Neuronal stem cell (in vitro differentiated cells): Measurements from ENCODE around the gene WWTR1.

Experiments
- DNase-seq: peaks from one replicate; pipeline ENCODE4 v3.0.0-alpha.2; 2013; ENCODE audit warnings: low spot score
- H2AFZ ChIP-seq: one replicate; pipeline ENCODE4 v1.6.1; 2013; ENCODE audit warnings: mild to moderate bottlenecking, low read length, inconsistent platforms
- H2AK5ac ChIP-seq: 2 replicates; pipeline ENCODE4 v1.6.1; 2013; ENCODE audit warnings: low read depth, mild to moderate bottlenecking, inconsistent platforms, low read length, moderate library complexity, mixed read lengths
- H2BK120ac ChIP-seq: 2 replicates; pipeline ENCODE4 v1.6.1; 2013; ENCODE audit warnings: low read depth, mild to moderate bottlenecking, inconsistent platforms, low read length, moderate library complexity, mixed read lengths
- H2BK12ac ChIP-seq: one replicate; pipeline ENCODE4 v1.6.1; 2013; ENCODE audit warnings: low read length, inconsistent platforms
- H2BK15ac ChIP-seq: 2 replicates; pipeline ENCODE4 v1.6.1; 2013; ENCODE audit warnings: mild to moderate bottlenecking, low read length, inconsistent platforms, mixed read lengths
- H2BK5ac ChIP-seq: one replicate; pipeline ENCODE4 v1.6.1; 2013; ENCODE audit warnings: inconsistent platforms, mild to moderate bottlenecking, low read length, moderate library complexity
- H3K14ac ChIP-seq: one replicate; pipeline ENCODE4 v1.6.1; 2013; ENCODE audit warnings: low read length, inconsistent platforms
- H3K18ac ChIP-seq: 2 replicates; pipeline ENCODE4 v1.6.1; 2013; ENCODE audit warnings: low read length, inconsistent platforms
- H3K23ac ChIP-seq: 2 replicates; pipeline ENCODE4 v1.6.1; 2013; ENCODE audit warnings: low read depth, mild to moderate bottlenecking, mixed read lengths, low read length, inconsistent platforms; ENCODE audit not compliant: poor library complexity
- H3K27ac ChIP-seq: replicated peaks from 3 replicates; pipeline ENCODE4 v1.5.1; 2013; ENCODE audit warnings: low read length, inconsistent platforms
- H3K27me3 ChIP-seq, 3 experiments: 2 replicates each; pipeline ENCODE4 v1.6.1; 2013; ENCODE audit warnings: low read length in 3 of 3, mild to moderate bottlenecking in 2 of 3, inconsistent platforms in 1 of 3, low read depth in 1 of 3, mixed read lengths in 1 of 3, moderate library complexity in 1 of 3; ENCODE audit not compliant: control insufficient read depth in 3 of 3, insufficient read depth in 3 of 3
- H3K36me3 ChIP-seq, 2 donors: replicated peaks in 1 of 2; 2 replicates each; pipeline ENCODE4 v1.6.1; 2013; ENCODE audit warnings: low read length in 2 of 2; ENCODE audit not compliant: control insufficient read depth in 2 of 2, insufficient read depth in 2 of 2
- H3K4ac ChIP-seq: 2 replicates; pipeline ENCODE4 v1.6.1; 2013; ENCODE audit warnings: inconsistent platforms, mild to moderate bottlenecking, low read length, moderate library complexity
- H3K4me1 ChIP-seq, 2 donors: 1 replicate in 1 of 2; 2 replicates in 1 of 2; pipeline ENCODE4 v1.6.1; 2013; ENCODE audit warnings: low read length in 2 of 2, low read depth in 1 of 2; ENCODE audit not compliant: control insufficient read depth in 2 of 2, insufficient read depth in 1 of 2
- H3K4me2 ChIP-seq: one replicate; pipeline ENCODE4 v1.6.1; 2013; ENCODE audit warnings: mild to moderate bottlenecking, low read length, inconsistent platforms; ENCODE audit not compliant: insufficient read depth, poor library complexity, severe bottlenecking
- H3K4me3 ChIP-seq, 2 donors: 2 replicates each; pipeline ENCODE4 v1.5.1; 2013; ENCODE audit warnings: low read length in 2 of 2, mild to moderate bottlenecking in 2 of 2, inconsistent platforms in 1 of 2, moderate library complexity in 1 of 2
- H3K79me1 ChIP-seq: one replicate; pipeline ENCODE4 v1.6.1; 2013; ENCODE audit warnings: low read depth, mild to moderate bottlenecking, inconsistent platforms, low read length, moderate library complexity
- H3K9ac ChIP-seq: one replicate; pipeline ENCODE4 v1.6.1; 2013; ENCODE audit warnings: mild to moderate bottlenecking, low read depth, low read length, inconsistent platforms; ENCODE audit not compliant: poor library complexity
- H3K9me3 ChIP-seq, 2 donors: replicated peaks in 1 of 2; 2 replicates each; pipeline versions ENCODE3 to v1.6.1; 2013; ENCODE audit warnings: low read length in 2 of 2, mild to moderate bottlenecking in 2 of 2, inconsistent platforms in 1 of 2, low read depth in 1 of 2, mixed read lengths in 1 of 2, moderate library complexity in 1 of 2; ENCODE audit not compliant: control insufficient read depth in 2 of 2, insufficient read depth in 1 of 2
- H4K8ac ChIP-seq: one replicate; pipeline ENCODE4 v1.6.1; 2013; ENCODE audit warnings: low read depth, mild to moderate bottlenecking, inconsistent platforms, low read length, moderate library complexity
- H4K91ac ChIP-seq: one replicate; pipeline ENCODE4 v1.6.1; 2013; ENCODE audit warnings: low read length, low read depth, mild to moderate bottlenecking, inconsistent platforms; ENCODE audit not compliant: poor library complexity
- WGBS, 2 donors: extraction: QIAGEN DNeasy Blood & Tissue Kit; methylation state at CpG; one replicate each; pipeline ENCODE4 v1.1.7; 2013; ENCODE audit warnings: missing lambda C conversion rate in 2 of 2, mixed read lengths in 1 of 2; ENCODE audit not compliant: insufficient read length in 2 of 2, insufficient replicate concordance in 1 of 2; ENCODE audit errors: extremely low coverage in 2 of 2; 5-methylcytosine and 5-hydroxymethylcytosine counted together

Gene WWTR1

GRCh38 chr3:149479621-149480325, 178.1 kb downstream of the WWTR1 start:
- no peaks in the 10 kb centered on the region for H3K9me3 ChIP-seq
- peak overlapping the region; percentile 57 for H2AFZ ChIP-seq
- no peaks in the 10 kb centered on the region for H3K79me1 ChIP-seq
- no peak overlapping the region for H3K4me3 ChIP-seq
- H4K8ac ChIP-seq, result no peak overlapping the region
- H2BK15ac ChIP-seq, result no peak overlapping the region
- no peak overlapping the region for H3K9ac ChIP-seq
- WGBS, 2 donors, result no CpG with 5 or more reads among the region's 14 CpGs
- H2BK5ac ChIP-seq, result no peak overlapping the region
- no peak overlapping the region for H2AK5ac ChIP-seq
- H3K4ac ChIP-seq, result no peak overlapping the region
- no peaks in the 10 kb centered on the region for H3K36me3 ChIP-seq
- H2BK120ac ChIP-seq, result no peak overlapping the region
- H3K18ac ChIP-seq, result no peak overlapping the region
- no peak overlapping the region for H3K14ac ChIP-seq
- H2BK12ac ChIP-seq, result no peak overlapping the region
- no peaks in the 10 kb centered on the region for H3K4me1 ChIP-seq
- no peak for DNase-seq
- no peak overlapping the region for H3K27ac ChIP-seq
- no peak overlapping the region for H3K4me2 ChIP-seq
- no peak overlapping the region for H4K91ac ChIP-seq
- no peaks in the 10 kb centered on the region for H3K27me3 ChIP-seq
- no peak overlapping the region for H3K23ac ChIP-seq

DNA sequence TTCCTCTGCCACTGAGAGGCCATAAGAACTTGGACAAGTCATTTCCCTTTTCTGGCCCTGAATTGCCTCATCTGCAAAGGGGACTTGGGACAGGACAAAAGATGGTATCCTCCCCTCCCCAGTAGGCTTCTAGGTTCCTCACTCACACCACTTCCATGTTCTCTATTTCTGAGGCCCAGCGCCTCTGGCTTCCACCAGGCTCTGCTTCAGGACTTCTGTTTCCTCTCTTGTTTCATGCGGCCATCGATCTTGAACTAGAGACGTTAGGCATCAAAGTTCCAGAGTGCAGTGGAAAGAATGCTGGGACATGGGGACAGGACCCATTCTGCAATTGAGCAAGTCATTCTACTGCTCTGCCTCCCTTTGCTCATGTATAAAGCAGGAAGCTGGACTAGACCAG, 181.6 kb downstream of the WWTR1 start:
- no peaks in the 10 kb centered on the region for H3K79me1 ChIP-seq
- H3K4me1 ChIP-seq, result no peaks in the 10 kb centered on the region
- H4K91ac ChIP-seq, result no peak overlapping the region
- no peak overlapping the region for H3K27ac ChIP-seq
- H3K9ac ChIP-seq, result no peak overlapping the region
- H2AK5ac ChIP-seq, result no peak overlapping the region
- H3K27me3 ChIP-seq, result no peaks in the 10 kb centered on the region
- H3K4me2 ChIP-seq, result no peak overlapping the region
- H3K9me3 ChIP-seq, result no peaks in the 10 kb centered on the region
- no peak for DNase-seq
- H2BK15ac ChIP-seq, result no peak overlapping the region
- H2BK5ac ChIP-seq, result no peak overlapping the region
- no peak overlapping the region for H3K23ac ChIP-seq
- no peak overlapping the region for H3K4me3 ChIP-seq
- H4K8ac ChIP-seq, result no peak overlapping the region
- H3K4ac ChIP-seq, result no peak overlapping the region
- no peak overlapping the region for H2BK12ac ChIP-seq
- no peak overlapping the region for H3K18ac ChIP-seq
- H2BK120ac ChIP-seq, result no peak overlapping the region
- WGBS, 2 donors, result no CpG with 5 or more reads among the region's 4 CpGs
- H3K14ac ChIP-seq, result no peak overlapping the region
- no peaks in the 10 kb centered on the region for H3K36me3 ChIP-seq
- no peak overlapping the region for H2AFZ ChIP-seq

- no peak overlapping the region for H2BK120ac ChIP-seq
- H3K4ac ChIP-seq, result no peak overlapping the region
- H3K36me3 ChIP-seq, result no peaks in the 10 kb centered on the region
- no peak overlapping the region for H3K4me3 ChIP-seq
- H3K14ac ChIP-seq, result no peak overlapping the region
- no peak overlapping the region for H3K27ac ChIP-seq
- H3K9me3 ChIP-seq, result no peaks in the 10 kb centered on the region
- no CpG with 5 or more reads among the region's 7 CpGs for WGBS, 2 donors
- no peak overlapping the region for H2AFZ ChIP-seq
- no peak overlapping the region for H2AK5ac ChIP-seq
- H3K4me2 ChIP-seq, result no peak overlapping the region
- H3K27me3 ChIP-seq, result no peaks in the 10 kb centered on the region
- H3K4me1 ChIP-seq, result no peaks in the 10 kb centered on the region
- H2BK15ac ChIP-seq, result no peak overlapping the region
- no peak overlapping the region for H4K91ac ChIP-seq
- no peak overlapping the region for H4K8ac ChIP-seq
- no peak overlapping the region for H2BK5ac ChIP-seq
- H2BK12ac ChIP-seq, result no peak overlapping the region
- H3K18ac ChIP-seq, result no peak overlapping the region
- H3K79me1 ChIP-seq, result no peaks in the 10 kb centered on the region
- DNase-seq, result no peak
- no peak overlapping the region for H3K23ac ChIP-seq
- no peak overlapping the region for H3K9ac ChIP-seq
These were observed 182.3 kb downstream of the WWTR1 start for GRCh38 chr3:149475451-149476060.

DNA sequence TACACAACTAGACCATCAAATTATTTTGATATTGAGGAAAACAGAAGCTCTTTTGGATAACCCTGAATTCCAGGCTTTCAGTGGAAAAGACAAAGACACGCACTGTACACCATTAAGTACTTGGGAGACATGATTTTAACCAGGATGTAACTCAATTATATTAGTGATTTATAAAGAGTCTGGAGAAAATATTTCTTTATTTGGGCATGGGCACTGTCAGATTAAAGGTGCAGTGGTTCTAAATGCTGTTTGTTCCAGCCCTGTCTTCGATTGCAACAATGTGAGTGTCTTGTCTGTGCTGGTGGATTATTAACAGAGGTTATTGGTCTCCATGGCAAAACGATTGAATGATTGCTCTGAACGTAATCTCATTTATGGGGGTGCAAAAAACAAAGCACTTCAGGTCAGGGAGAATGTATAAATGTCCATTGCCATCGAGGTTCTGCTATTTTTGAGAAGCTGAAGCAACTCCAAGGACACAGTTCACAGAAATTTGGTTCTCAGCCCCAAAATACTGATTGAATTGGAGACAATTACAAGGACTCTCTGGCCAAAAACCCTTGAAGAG, 183.5 kb downstream of the WWTR1 start, which contains the start of gene TM4SF4:
TSS of gene TM4SF4 (plus strand) at position 448 of the 568 bp plus-strand sequence. CDS start 181 bp downstream, outside the sequence.
- H3K4ac ChIP-seq, result no peak within 1 kb of the TSS
- H3K4me2 ChIP-seq, result no peak within 1 kb of the TSS
- no peak within 1 kb of the TSS for H2AK5ac ChIP-seq
- no peaks in the 10 kb centered on the region for H3K79me1 ChIP-seq
- no peaks in the 10 kb centered on the region for H3K9me3 ChIP-seq
- no peak within 1 kb of the TSS for H2BK120ac ChIP-seq
- DNase-seq, result no peak
- no peak within 1 kb of the TSS for H3K27ac ChIP-seq
- H3K4me3 ChIP-seq, result no peak within 1 kb of the TSS
- no peaks in the 10 kb centered on the region for H3K36me3 ChIP-seq
- H2BK12ac ChIP-seq, result no peak within 1 kb of the TSS
- no peak within 1 kb of the TSS for H4K91ac ChIP-seq
- H3K14ac ChIP-seq, result no peak within 1 kb of the TSS
- no peak within 1 kb of the TSS for H2BK5ac ChIP-seq
- no peaks in the 10 kb centered on the region for H3K4me1 ChIP-seq
- no peak within 1 kb of the TSS for H4K8ac ChIP-seq
- no peak within 1 kb of the TSS for H2BK15ac ChIP-seq
- H3K9ac ChIP-seq, result no peak within 1 kb of the TSS
- WGBS, 2 donors, result no CpG with 5 or more reads among the region's 5 CpGs
- no peaks in the 10 kb centered on the region for H3K27me3 ChIP-seq
- H2AFZ ChIP-seq, result no peak within 1 kb of the TSS
- H3K23ac ChIP-seq, result no peak within 1 kb of the TSS
- H3K18ac ChIP-seq, result no peak within 1 kb of the TSS
